Measurements from ENCODE around the gene PAX8. TPM values are rescaled to one million over a fixed set of nuclear protein-coding genes. Genes with fewer than 3 reads are reported as not detected.
"Not testable (repeated sequence)": the region's sequence is repeated elsewhere in the genome, so short reads cannot be mapped to it uniquely, and the experiment has no call there.

The PAX8 gene
- total and polyA plus RNA-seq, 4 donors: 0.28 to 5.9 (median 2.3) TPM

GRCh38 chr2:113238871-113239839 is 39.6 kb downstream of the PAX8 start:
- H3K9me3 ChIP-seq (ENCODE audit: control insufficient read depth in 4 of 4, insufficient read depth in 3 of 4, low read length in 3 of 4): no peaks in the 10 kb centered on the region
- no peak overlapping the region for H3K9ac ChIP-seq (ENCODE audit: insufficient read depth in 1 of 2, low read length in 2 of 2)
- peaks cover 0 to 6% (median 0%) of the 10 kb centered on the region in 4 donors for H3K36me3 ChIP-seq (ENCODE audit: control insufficient read depth in 4 of 4, insufficient read depth in 4 of 4, low read length in 4 of 4)
- WGBS, 2 donors: 86 to 91% methylated on average over 9 of the region's 9 CpGs
- H3K27ac ChIP-seq (ENCODE audit: low read depth in 1 of 2, low read length in 1 of 2): peak overlapping the region in 1 of 2 donors; percentile 61
- ATAC-seq (ENCODE audit: insufficient read depth, low FRiP score): no peak
- no peak for DNase-seq
- H3K4me3 ChIP-seq: no peak overlapping the region
- peaks cover 3 to 22% (median 16%) of the 10 kb centered on the region in 5 donors for H3K4me1 ChIP-seq (ENCODE audit: control insufficient read depth in 5 of 5, insufficient read depth in 5 of 5, low read length in 5 of 5)
- no peaks in the 10 kb centered on the region for H3K27me3 ChIP-seq (ENCODE audit: control insufficient read depth in 3 of 3, insufficient read depth in 3 of 3, low read length in 2 of 3)
- TF ChIP-seq CTCF (IDR thresholded peaks at IDR 0.05; ENCODE audit: control extremely low read depth, extremely low read depth): no peak

- H3K4me3 ChIP-seq: no peak overlapping the region
- no peak for TF ChIP-seq CTCF (IDR thresholded peaks at IDR 0.05; ENCODE audit: control extremely low read depth, extremely low read depth)
- no peaks in the 10 kb centered on the region for H3K27me3 ChIP-seq (ENCODE audit: control insufficient read depth in 3 of 3, insufficient read depth in 3 of 3, low read length in 2 of 3)
- ATAC-seq (ENCODE audit: insufficient read depth, low FRiP score): no peak
- peaks cover 3 to 22% (median 16%) of the 10 kb centered on the region in 5 donors for H3K4me1 ChIP-seq (ENCODE audit: control insufficient read depth in 5 of 5, insufficient read depth in 5 of 5, low read length in 5 of 5)
- WGBS, 2 donors: 77 to 94% methylated on average over 8 to 9 of the region's 9 CpGs
- DNase-seq: no peak
- H3K9me3 ChIP-seq (ENCODE audit: control insufficient read depth in 4 of 4, insufficient read depth in 3 of 4, low read length in 3 of 4): no peaks in the 10 kb centered on the region
- H3K27ac ChIP-seq (ENCODE audit: low read depth in 1 of 2, low read length in 1 of 2): peak overlapping the region in 1 of 2 donors; percentile 62
- H3K36me3 ChIP-seq (ENCODE audit: control insufficient read depth in 4 of 4, insufficient read depth in 4 of 4, low read length in 4 of 4): peaks cover 0 to 6% (median 0%) of the 10 kb centered on the region in 4 donors
- no peak overlapping the region for H3K9ac ChIP-seq (ENCODE audit: insufficient read depth in 1 of 2, low read length in 2 of 2)
These were observed 41.0 kb downstream of the PAX8 start for GRCh38 chr2:113237604-113238160.

- ATAC-seq (ENCODE audit: insufficient read depth, low FRiP score) (no peak), DNase-seq (no peak)
- peak overlapping the region; percentile 33 for H3K4me3 ChIP-seq
These were observed 42.2 kb downstream of the PAX8 start for GRCh38 chr2:113236367-113237159.

GRCh38 chr2:113235347-113236226 is 43.1 kb downstream of the PAX8 start:
- peak; percentile 54 to 81 (median 77) for DNase-seq
- not testable (repeated sequence) for H3K36me3 ChIP-seq (ENCODE audit: control insufficient read depth in 4 of 4, insufficient read depth in 4 of 4, low read length in 4 of 4)
- H3K27ac ChIP-seq (ENCODE audit: low read depth in 1 of 2, low read length in 1 of 2): peak overlapping the region in 1 of 2 donors; percentile 96

More at GRCh38 chr2:113236367-113237159, 42.2 kb downstream of the PAX8 start:
- H3K9ac ChIP-seq (ENCODE audit: insufficient read depth in 1 of 2, low read length in 2 of 2): no peak overlapping the region
- no peaks in the 10 kb centered on the region for H3K27me3 ChIP-seq (ENCODE audit: control insufficient read depth in 3 of 3, insufficient read depth in 3 of 3, low read length in 2 of 3)
- WGBS, 2 donors: 65 to 94% methylated on average over 31 to 38 of the region's 38 CpGs
- peaks cover 3 to 24% (median 16%) of the 10 kb centered on the region in 5 donors for H3K4me1 ChIP-seq (ENCODE audit: control insufficient read depth in 5 of 5, insufficient read depth in 5 of 5, low read length in 5 of 5)
- peaks cover 0 to 6% (median 0%) of the 10 kb centered on the region in 4 donors for H3K36me3 ChIP-seq (ENCODE audit: control insufficient read depth in 4 of 4, insufficient read depth in 4 of 4, low read length in 4 of 4)
- no peaks in the 10 kb centered on the region for H3K9me3 ChIP-seq (ENCODE audit: control insufficient read depth in 4 of 4, insufficient read depth in 3 of 4, low read length in 3 of 4)
- peak overlapping the region in 1 of 2 donors; percentile 86 for H3K27ac ChIP-seq (ENCODE audit: low read depth in 1 of 2, low read length in 1 of 2)
- no peak for TF ChIP-seq CTCF (IDR thresholded peaks at IDR 0.05; ENCODE audit: control extremely low read depth, extremely low read depth)

More at GRCh38 chr2:113235347-113236226, 43.1 kb downstream of the PAX8 start:
- Histone ChIP-seq H3K4me1 (ENCODE audit: control insufficient read depth in 5 of 5, insufficient read depth in 5 of 5, low read length in 5 of 5) (peaks cover 0 to 23% (median 9%) of the 10 kb centered on the region in 5 donors), H3K4me3 (peak overlapping the region; percentile 70)
- H3K9ac ChIP-seq (ENCODE audit: insufficient read depth in 1 of 2, low read length in 2 of 2); H3K27me3 ChIP-seq (ENCODE audit: control insufficient read depth in 3 of 3, insufficient read depth in 3 of 3, low read length in 2 of 3); H3K9me3 ChIP-seq (ENCODE audit: control insufficient read depth in 4 of 4, insufficient read depth in 3 of 4, low read length in 3 of 4): not testable (repeated sequence)
- WGBS, 2 donors: 47 to 94% methylated on average over 45 to 74 of the region's 74 CpGs
- ATAC-seq (ENCODE audit: insufficient read depth, low FRiP score): peak; percentile 73
